Natural killer cell (primary cell): ENCODE results near the gene FBXO44. TPM values are rescaled to one million over a fixed set of nuclear protein-coding genes. Genes with fewer than 3 reads are reported as not detected.

Experiments
- ATAC-seq, 3 donors: fragments of 150-1000 bp in 2 of 3; fragments of 200-7000 bp in 1 of 3; cut with Tn5 transposase; 1 replicate in 1 of 3; 2 replicates in 2 of 3; pipeline ENCODE4 v1.10.0; 2021; ENCODE audit warnings: mild to moderate bottlenecking in 2 of 3, moderate library complexity in 2 of 3
- DNase-seq, 2 donors: peaks; one replicate each; pipeline versions ENCODE4 v3.0.0 to v3.0.0-alpha.2; 2013 to 2021; ENCODE audit warnings: mixed read lengths in 1 of 2
- H3K27ac ChIP-seq: one replicate; pipeline ENCODE4 v1.5.1; 2013; ENCODE audit warnings: mild to moderate bottlenecking, low read length
- H3K27me3 ChIP-seq: one replicate; pipeline ENCODE4 v1.6.1; 2013; ENCODE audit warnings: low read length; ENCODE audit not compliant: control insufficient read depth, insufficient read depth
- H3K36me3 ChIP-seq: one replicate; pipeline ENCODE4 v1.6.1; 2013; ENCODE audit warnings: low read length; ENCODE audit not compliant: control insufficient read depth, insufficient read depth
- H3K4me1 ChIP-seq: one replicate; pipeline ENCODE4 v1.6.1; 2013; ENCODE audit warnings: low read length; ENCODE audit not compliant: control insufficient read depth, insufficient read depth
- H3K4me3 ChIP-seq: one replicate; pipeline ENCODE4 v1.5.1; 2013; ENCODE audit warnings: low read length
- H3K9me3 ChIP-seq: one replicate; pipeline ENCODE4 v1.6.1; 2013; ENCODE audit warnings: low read length; ENCODE audit not compliant: control insufficient read depth, insufficient read depth
- H3K27ac Mint-ChIP-seq, 2 donors: one replicate each; pipeline ENCODE4 v1.8.0; 2022; ENCODE audit warnings: mild to moderate bottlenecking in 2 of 2, mixed read lengths in 2 of 2, moderate library complexity in 1 of 2
- H3K27me3 Mint-ChIP-seq, 2 donors: one replicate each; pipeline ENCODE4 v1.8.0; 2022; ENCODE audit warnings: low read depth in 2 of 2, mixed read lengths in 2 of 2
- H3K36me3 Mint-ChIP-seq: one replicate; pipeline ENCODE4 v1.8.0; 2022; ENCODE audit warnings: mixed read lengths
- H3K4me1 Mint-ChIP-seq, 2 donors: one replicate each; pipeline ENCODE4 v1.8.0; 2022; ENCODE audit warnings: mixed read lengths in 2 of 2
- H3K4me3 Mint-ChIP-seq: one replicate; pipeline ENCODE4 v1.8.0; 2022; ENCODE audit warnings: mild to moderate bottlenecking, moderate library complexity, mixed read lengths
- H3K9me3 Mint-ChIP-seq, 2 donors: one replicate each; pipeline ENCODE4 v1.8.0; 2022; ENCODE audit warnings: mixed read lengths in 2 of 2
- WGBS: methylation state at CpG from one replicate; pipeline ENCODE4 v1.1.7; 2013; ENCODE audit warnings: missing lambda C conversion rate; ENCODE audit not compliant: insufficient coverage; 5-methylcytosine and 5-hydroxymethylcytosine counted together
- intact Hi-C: fragments of 100-400 bp; cut with micrococcal nuclease; formaldehyde crosslinking; loops from one replicate; pipeline ENCODE4 v1.14.2; 2022
- total RNA-seq, 4 donors: library from RNA; stranded (reverse); fragments of 120-200 nt in 1 of 4; gene quantifications; one replicate each; pipeline versions ENCODE4 v1.2.3 to v1.2.4, GENCODE V29; 2013 to 2022
- TF ChIP-seq, protein P1 (sequence below): fragments of 200-600 bp; IDR thresholded peaks from one replicate; pipeline ENCODE4 v1.8.0; 2022; ENCODE audit warnings: antibody characterized with exemption

Gene FBXO44
- total RNA-seq, 3 donors from 2014 or later (not counting 1 experiment from before 2014, with no cell fraction given): 57.6 to 79.1 (median 69.8) TPM

- Mint-ChIP-seq H3K36me3 (peaks cover 5% of the 10 kb centered on the region), H3K27me3 (no peaks in the 10 kb centered on the region), H3K9me3 (no peaks in the 10 kb centered on the region), H3K4me1 (peaks cover 6 to 16% of the 10 kb centered on the region in 2 donors), H3K4me3 (no peak overlapping the region), H3K27ac (peak overlapping the region in 1 of 2 donors; percentile 25)
- Histone ChIP-seq H3K4me3 (no peak overlapping the region), H3K36me3 (peaks cover 27% of the 10 kb centered on the region), H3K9me3 (no peaks in the 10 kb centered on the region), H3K4me1 (peaks cover 25% of the 10 kb centered on the region), H3K27ac (no peak overlapping the region), H3K27me3 (no peaks in the 10 kb centered on the region)
- TF ChIP-seq, protein P1, sequence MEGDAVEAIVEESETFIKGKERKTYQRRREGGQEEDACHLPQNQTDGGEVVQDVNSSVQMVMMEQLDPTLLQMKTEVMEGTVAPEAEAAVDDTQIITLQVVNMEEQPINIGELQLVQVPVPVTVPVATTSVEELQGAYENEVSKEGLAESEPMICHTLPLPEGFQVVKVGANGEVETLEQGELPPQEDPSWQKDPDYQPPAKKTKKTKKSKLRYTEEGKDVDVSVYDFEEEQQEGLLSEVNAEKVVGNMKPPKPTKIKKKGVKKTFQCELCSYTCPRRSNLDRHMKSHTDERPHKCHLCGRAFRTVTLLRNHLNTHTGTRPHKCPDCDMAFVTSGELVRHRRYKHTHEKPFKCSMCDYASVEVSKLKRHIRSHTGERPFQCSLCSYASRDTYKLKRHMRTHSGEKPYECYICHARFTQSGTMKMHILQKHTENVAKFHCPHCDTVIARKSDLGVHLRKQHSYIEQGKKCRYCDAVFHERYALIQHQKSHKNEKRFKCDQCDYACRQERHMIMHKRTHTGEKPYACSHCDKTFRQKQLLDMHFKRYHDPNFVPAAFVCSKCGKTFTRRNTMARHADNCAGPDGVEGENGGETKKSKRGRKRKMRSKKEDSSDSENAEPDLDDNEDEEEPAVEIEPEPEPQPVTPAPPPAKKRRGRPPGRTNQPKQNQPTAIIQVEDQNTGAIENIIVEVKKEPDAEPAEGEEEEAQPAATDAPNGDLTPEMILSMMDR: no peak
- ATAC-seq (no peak), DNase-seq (no peak)
- intact Hi-C loops: no loop called here
- 95% methylated on average over 14 of the region's 14 CpGs for WGBS
Measured at GRCh38 chr1:11668516-11668915, 13.8 kb downstream of the FBXO44 start.

DNA sequence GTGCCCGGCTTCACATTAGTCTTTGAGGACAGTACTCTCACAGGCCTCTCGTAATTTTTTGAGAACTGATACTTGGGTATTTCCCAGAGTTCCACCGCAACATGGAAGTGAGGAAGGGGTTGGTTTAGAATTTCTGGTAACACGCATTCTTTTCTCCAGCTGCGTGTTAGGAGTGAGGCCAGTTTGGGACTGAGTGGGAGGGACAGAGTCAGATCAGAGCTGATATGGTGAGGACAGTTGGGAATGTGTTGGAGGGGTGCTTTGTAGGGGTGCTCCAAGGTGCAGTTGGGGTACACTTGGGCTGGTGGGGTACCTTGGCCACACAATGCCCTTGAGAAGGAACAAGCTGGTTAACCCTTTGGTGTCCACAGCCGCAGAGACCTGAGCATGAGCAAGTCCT is 16.1 kb downstream of the FBXO44 start:
- intact Hi-C loops: no loop called here
- H3K9me3 Mint-ChIP-seq: no peaks in the 10 kb centered on the region
- Histone ChIP-seq H3K36me3 (peaks cover 46% of the 10 kb centered on the region), H3K9me3 (no peaks in the 10 kb centered on the region), H3K27ac (no peak overlapping the region), H3K4me1 (peaks cover 10% of the 10 kb centered on the region), H3K27me3 (no peaks in the 10 kb centered on the region), H3K4me3 (no peak overlapping the region)
- ATAC-seq: no peak
- no peak overlapping the region for H3K4me3 Mint-ChIP-seq
- TF ChIP-seq, protein P1: no peak
- no peaks in the 10 kb centered on the region for H3K27me3 Mint-ChIP-seq
- WGBS: 80% methylated on average over 6 of the region's 6 CpGs
- DNase-seq: no peak
- H3K27ac Mint-ChIP-seq: no peak overlapping the region
- peaks cover 6 to 21% of the 10 kb centered on the region in 2 donors for H3K4me1 Mint-ChIP-seq
- peaks cover 5% of the 10 kb centered on the region for H3K36me3 Mint-ChIP-seq

DNA sequence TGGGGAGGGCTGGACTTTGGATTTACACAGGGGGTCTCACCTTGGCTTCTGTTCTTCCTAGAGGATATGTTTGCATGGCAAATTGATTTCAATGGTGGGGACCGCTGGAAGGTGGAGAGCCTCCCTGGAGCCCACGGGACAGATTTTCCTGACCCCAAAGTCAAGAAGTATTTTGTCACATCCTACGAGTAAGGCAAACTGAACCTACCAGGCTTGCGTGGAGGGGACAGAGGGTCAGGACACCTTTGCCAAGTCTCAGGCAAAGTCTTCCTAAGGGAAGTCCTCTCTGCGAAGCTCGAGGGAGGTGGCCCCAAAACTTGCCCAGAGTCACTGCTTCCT is 16.5 kb downstream of the FBXO44 start:
- no peak for DNase-seq
- Mint-ChIP-seq H3K27me3 (no peaks in the 10 kb centered on the region), H3K9me3 (no peaks in the 10 kb centered on the region), H3K4me3 (no peak overlapping the region), H3K36me3 (peaks cover 5% of the 10 kb centered on the region), H3K4me1 (peaks cover 6 to 19% of the 10 kb centered on the region in 2 donors), H3K27ac (no peak overlapping the region)
- Histone ChIP-seq H3K27me3 (no peaks in the 10 kb centered on the region), H3K9me3 (no peaks in the 10 kb centered on the region), H3K27ac (no peak overlapping the region), H3K4me1 (peaks cover 5% of the 10 kb centered on the region), H3K4me3 (no peak overlapping the region), H3K36me3 (peaks cover 49% of the 10 kb centered on the region)
- ATAC-seq: no peak
- TF ChIP-seq, protein P1: no peak
- intact Hi-C loops: no loop called here
- WGBS: 90% methylated on average over 6 of the region's 6 CpGs

GRCh38 chr1:11671544-11672286 is 17.0 kb downstream of the FBXO44 start:
- Mint-ChIP-seq H3K4me1 (peaks cover 6 to 19% of the 10 kb centered on the region in 2 donors), H3K27me3 (no peaks in the 10 kb centered on the region), H3K9me3 (no peaks in the 10 kb centered on the region), H3K27ac (no peak overlapping the region), H3K36me3 (peaks cover 5% of the 10 kb centered on the region), H3K4me3 (no peak overlapping the region)
- Histone ChIP-seq H3K9me3 (no peaks in the 10 kb centered on the region), H3K4me1 (no peaks in the 10 kb centered on the region), H3K4me3 (no peak overlapping the region), H3K36me3 (peaks cover 49% of the 10 kb centered on the region), H3K27me3 (no peaks in the 10 kb centered on the region), H3K27ac (no peak overlapping the region)
- TF ChIP-seq, protein P1: no peak
- WGBS: 97% methylated on average over 14 of the region's 14 CpGs
- DNase-seq (no peak), ATAC-seq (peak in 1 of 3 donors; percentile 33)
- intact Hi-C loops: no loop called here
